Suprapubic skin (tissue), 4 donors: ENCODE results near the gene ZEB2. TPM values are rescaled to one million over a fixed set of nuclear protein-coding genes. Genes with fewer than 3 reads are reported as not detected.

Experiments
- DNase-seq, 2 donors: peaks; one replicate each; pipeline ENCODE4 v3.0.0-alpha.2; 2019; ENCODE audit warnings: low spot score in 2 of 2
- H3K27ac ChIP-seq: fragments of 200-600 bp; sonication (generic); one replicate; pipeline ENCODE4 v1.5.1; 2019
- H3K27me3 ChIP-seq: fragments of 200-600 bp; sonication (generic); one replicate; pipeline ENCODE4 v1.5.1; 2019
- H3K36me3 ChIP-seq: fragments of 200-600 bp; sonication (generic); one replicate; pipeline ENCODE4 v1.5.1; 2019
- H3K4me1 ChIP-seq: fragments of 200-600 bp; sonication (generic); one replicate; pipeline ENCODE4 v1.5.1; 2019
- H3K4me3 ChIP-seq: fragments of 200-600 bp; sonication (generic); one replicate; pipeline ENCODE4 v1.5.1; 2019; ENCODE audit warnings: mild to moderate bottlenecking
- H3K9me3 ChIP-seq: fragments of 200-600 bp; sonication (generic); one replicate; pipeline ENCODE4 v1.5.1; 2019
- CTCF ChIP-seq, 2 donors: fragments of 200-600 bp in 1 of 2; fragments of 450-650 bp in 1 of 2; sonication (generic) in 1 of 2; IDR thresholded peaks; one replicate each; pipeline ENCODE4 v1.5.1; 2016 to 2019; ENCODE audit warnings: antibody characterized with exemption in 2 of 2, mild to moderate bottlenecking in 1 of 2, moderate library complexity in 1 of 2
- EP300 ChIP-seq: sonication (generic); formaldehyde crosslinking; IDR thresholded peaks from one replicate; pipeline ENCODE4 v1.6.1; 2017; ENCODE audit warnings: antibody characterized with exemption
- POLR2A ChIP-seq, 2 donors: fragments of 450-650 bp; IDR thresholded peaks; one replicate each; pipeline ENCODE4 v1.6.1; 2017; ENCODE audit warnings: antibody characterized with exemption in 2 of 2, mild to moderate bottlenecking in 2 of 2, moderate library complexity in 2 of 2
- POLR2AphosphoS5 ChIP-seq, 3 donors: sonication (generic); formaldehyde crosslinking; IDR thresholded peaks; one replicate each; pipeline ENCODE4 v1.6.1; 2017; ENCODE audit warnings: antibody characterized with exemption in 3 of 3
- WGBS: methylation state at CpG from one replicate; pipeline ENCODE4 v1.1.5; 2018; 5-methylcytosine and 5-hydroxymethylcytosine counted together
- total RNA-seq, 4 donors: library from RNA; depleted of rRNA; stranded (reverse); fragments of >200 nt; gene quantifications; one replicate each; pipeline ENCODE4 v1.1.0, GENCODE V29; 2016

Gene ZEB2
- total RNA-seq, 4 donors from 2014 or later: 16.3 to 43.7 (median 34.5) TPM

- Histone ChIP-seq H3K4me1 (no peaks in the 10 kb centered on the region), H3K27me3 (no peaks in the 10 kb centered on the region), H3K36me3 (peaks cover 25% of the 10 kb centered on the region), H3K4me3 (no peak overlapping the region), H3K9me3 (no peaks in the 10 kb centered on the region), H3K27ac (no peak overlapping the region)
- 82% methylated on average over 6 of the region's 6 CpGs for WGBS
- DNase-seq: no peak
- no peak for TF ChIP-seq EP300
- TF ChIP-seq POLR2AphosphoS5 (IDR thresholded peaks at IDR 0.05): no peak
- no peak for TF ChIP-seq CTCF (IDR thresholded peaks at IDR 0.05)
- no peak for TF ChIP-seq POLR2A (IDR thresholded peaks at IDR 0.05)
Measured at GRCh38 chr2:144396318-144396717, 123.6 kb downstream of the ZEB2 start.

GRCh38 chr2:144390424-144391020 lies 129.4 kb downstream of the ZEB2 start:
- 55% methylated on average over 1 of the region's 1 CpG for WGBS
- TF ChIP-seq POLR2A (IDR thresholded peaks at IDR 0.05) (no peak), EP300 (no peak), POLR2AphosphoS5 (IDR thresholded peaks at IDR 0.05) (no peak), CTCF (IDR thresholded peaks at IDR 0.05) (no peak)
- no peaks in the 10 kb centered on the region for H3K9me3 ChIP-seq
- H3K4me3 ChIP-seq: no peak overlapping the region
- no peaks in the 10 kb centered on the region for H3K27me3 ChIP-seq
- H3K27ac ChIP-seq: no peak overlapping the region
- no peak for DNase-seq
- H3K4me1 ChIP-seq: no peaks in the 10 kb centered on the region
- H3K36me3 ChIP-seq: peaks cover 18% of the 10 kb centered on the region

GRCh38 chr2:144389930-144390311 lies 130.0 kb downstream of the ZEB2 start:
- DNase-seq: no peak
- 55% methylated on average over 9 of the region's 9 CpGs for WGBS
- Histone ChIP-seq H3K4me3 (peak overlapping the region; percentile 48), H3K4me1 (no peaks in the 10 kb centered on the region), H3K9me3 (no peaks in the 10 kb centered on the region), H3K27ac (no peak overlapping the region), H3K36me3 (peaks cover 17% of the 10 kb centered on the region), H3K27me3 (no peaks in the 10 kb centered on the region)
- TF ChIP-seq EP300 (no peak), POLR2AphosphoS5 (IDR thresholded peaks at IDR 0.05) (no peak), CTCF (IDR thresholded peaks at IDR 0.05) (no peak), POLR2A (IDR thresholded peaks at IDR 0.05) (no peak)

- Histone ChIP-seq H3K36me3 (peaks cover 13% of the 10 kb centered on the region), H3K27ac (no peak overlapping the region), H3K4me1 (no peaks in the 10 kb centered on the region), H3K27me3 (no peaks in the 10 kb centered on the region), H3K4me3 (peak overlapping the region; percentile 48), H3K9me3 (no peaks in the 10 kb centered on the region)
- 58% methylated on average over 37 of the region's 37 CpGs for WGBS
- TF ChIP-seq CTCF (IDR thresholded peaks at IDR 0.05) (no peak), POLR2A (IDR thresholded peaks at IDR 0.05) (no peak), EP300 (no peak)
- DNase-seq: no peak
Measured at GRCh38 chr2:144389151-144389929, 130.6 kb downstream of the ZEB2 start.

- no peak for TF ChIP-seq POLR2A (IDR thresholded peaks at IDR 0.05)
- no peak for TF ChIP-seq POLR2AphosphoS5 (IDR thresholded peaks at IDR 0.05)
- no peak for TF ChIP-seq EP300
- TF ChIP-seq CTCF (IDR thresholded peaks at IDR 0.05): no peak
- WGBS: 97% methylated on average over 1 of the region's 1 CpG
- H3K27me3 ChIP-seq: no peaks in the 10 kb centered on the region
- no peak overlapping the region for H3K27ac ChIP-seq
- H3K9me3 ChIP-seq: no peaks in the 10 kb centered on the region
- no peaks in the 10 kb centered on the region for H3K4me1 ChIP-seq
- peaks cover 10% of the 10 kb centered on the region for H3K36me3 ChIP-seq
- no peak for DNase-seq
- no peak overlapping the region for H3K4me3 ChIP-seq
Measured at GRCh38 chr2:144385381-144385780, 134.5 kb downstream of the ZEB2 start.
